CD4-positive, alpha-beta T cell (primary cell): ENCODE results near the gene DENND1B. TPM values are rescaled to one million over a fixed set of nuclear protein-coding genes. Genes with fewer than 3 reads are reported as not detected.

Experiments used
- ATAC-seq: fragments of 200-7000 bp; cut with Tn5 transposase; one replicate; pipeline ENCODE4 v1.10.0; 2022; ENCODE audit warnings: mild to moderate bottlenecking; ENCODE audit not compliant: poor library complexity
- CTCF ChIA-PET: fragments of 350-600 bp; sonication (Branson Sonifier 250); formaldehyde crosslinking; loops from one replicate; lab custom pipeline; 2021; ENCODE audit warnings: antibody characterized with exemption, inconsistent platforms; lab: Charles Lee
- POLR2A ChIA-PET: fragments of 350-600 bp; sonication (Branson Sonifier 250); formaldehyde crosslinking; loops from one replicate; lab custom pipeline; 2021; ENCODE audit warnings: antibody characterized with exemption, inconsistent platforms; lab: Charles Lee
- DNase-seq, 14 experiments: peaks; one replicate each; pipeline ENCODE4 v3.0.0-alpha.2; 2013 to 2020; ENCODE audit warnings: mixed read lengths in 2 of 14
- H3K27ac ChIP-seq, 2 donors: one replicate each; pipeline versions ENCODE4 v1.5.1 to v1.7.0; 2013; ENCODE audit warnings: low read length in 2 of 2, low read depth in 1 of 2, mild to moderate bottlenecking in 1 of 2
- H3K27me3 ChIP-seq, 2 experiments: 1 replicate in 1 of 2; 2 replicates in 1 of 2; pipeline versions ENCODE4 v1.6.1 to v1.7.0; 2013; ENCODE audit warnings: low read length in 2 of 2, control low read depth in 1 of 2, mild to moderate bottlenecking in 1 of 2, moderate library complexity in 1 of 2; ENCODE audit not compliant: insufficient read depth in 2 of 2, control insufficient read depth in 1 of 2
- H3K36me3 ChIP-seq: one replicate; pipeline ENCODE4 v1.6.1; 2013; ENCODE audit warnings: low read length, control low read depth; ENCODE audit not compliant: insufficient read depth
- H3K4me1 ChIP-seq: one replicate; pipeline ENCODE4 v1.6.1; 2013; ENCODE audit warnings: low read length, control low read depth; ENCODE audit not compliant: insufficient read depth
- H3K4me3 ChIP-seq: one replicate; pipeline ENCODE4 v1.5.1; 2013; ENCODE audit warnings: mild to moderate bottlenecking, low read length, moderate library complexity
- H3K9me3 ChIP-seq, 2 experiments: 1 replicate in 1 of 2; 2 replicates in 1 of 2; pipeline versions ENCODE4 v1.6.1 to v1.7.0; 2013; ENCODE audit warnings: low read length in 2 of 2, mild to moderate bottlenecking in 2 of 2, control low read depth in 1 of 2, moderate library complexity in 1 of 2; ENCODE audit not compliant: control insufficient read depth in 1 of 2, insufficient read depth in 1 of 2
- H3K27ac Mint-ChIP-seq: one replicate; pipeline ENCODE4 v1.8.0; 2020; ENCODE audit warnings: mixed read lengths
- H3K27me3 Mint-ChIP-seq: one replicate; pipeline ENCODE4 v1.8.0; 2021; ENCODE audit warnings: mixed read lengths
- H3K36me3 Mint-ChIP-seq: one replicate; pipeline ENCODE4 v1.8.0; 2021; ENCODE audit warnings: low read depth, mixed read lengths
- H3K4me1 Mint-ChIP-seq: one replicate; pipeline ENCODE4 v1.8.0; 2021; ENCODE audit warnings: low read depth, mixed read lengths
- H3K4me3 Mint-ChIP-seq: one replicate; pipeline ENCODE4 v1.8.0; 2020; ENCODE audit warnings: mild to moderate bottlenecking, mixed read lengths
- H3K9me3 Mint-ChIP-seq: one replicate; pipeline ENCODE4 v1.8.0; 2020; ENCODE audit warnings: mixed read lengths
- CTCF ChIP-seq: fragments of 200-600 bp; IDR thresholded peaks from one replicate; pipeline ENCODE4 v1.8.0; 2022; ENCODE audit warnings: antibody characterized with exemption, mild to moderate bottlenecking
- intact Hi-C, 2 experiments: fragments of 100-400 bp; cut with DNase I in 1 of 2; cut with micrococcal nuclease in 1 of 2; formaldehyde crosslinking; loops; one replicate each; pipeline versions ENCODE4 v1.15.1 to v1.9.0; 2023 to 2025; cut with DNase I, micrococcal nuclease
- total RNA-seq, 174 experiments: library from RNA in 2 of 174; stranded (reverse) in 2 of 174; gene quantifications; one replicate each; pipeline ENCODE4 v1.2.3 and lab custom pipeline; 2021 to 2026

Gene DENND1B
- total RNA-seq, 2 experiments from 2014 or later: 23.9 to 26.5 TPM

- ChIA-PET CTCF (interaction anchor here (0.6 kb wide), 1 partner anchor 111 kb away, joined by 3 read pairs; no protein-coding TSS in a partner anchor), POLR2A (no interaction called here)
- Histone ChIP-seq H3K36me3 (no peaks in the 10 kb centered on the region), H3K4me3 (no peak overlapping the region), H3K27ac (no peak overlapping the region), H3K9me3 (no peaks in the 10 kb centered on the region), H3K27me3 (no peaks in the 10 kb centered on the region), H3K4me1 (no peaks in the 10 kb centered on the region)
- Mint-ChIP-seq H3K4me3 (no peak overlapping the region), H3K9me3 (peaks cover 3% of the 10 kb centered on the region), H3K27me3 (no peaks in the 10 kb centered on the region), H3K4me1 (peaks cover 35% of the 10 kb centered on the region), H3K36me3 (peaks cover 11% of the 10 kb centered on the region), H3K27ac (no peak overlapping the region)
- no peak for DNase-seq
- TF ChIP-seq CTCF: no peak
- no peak for ATAC-seq
- intact Hi-C loops: no loop called here
Measured at GRCh38 chr1:197683280-197683679, 92.0 kb downstream of the DENND1B start.

DNA sequence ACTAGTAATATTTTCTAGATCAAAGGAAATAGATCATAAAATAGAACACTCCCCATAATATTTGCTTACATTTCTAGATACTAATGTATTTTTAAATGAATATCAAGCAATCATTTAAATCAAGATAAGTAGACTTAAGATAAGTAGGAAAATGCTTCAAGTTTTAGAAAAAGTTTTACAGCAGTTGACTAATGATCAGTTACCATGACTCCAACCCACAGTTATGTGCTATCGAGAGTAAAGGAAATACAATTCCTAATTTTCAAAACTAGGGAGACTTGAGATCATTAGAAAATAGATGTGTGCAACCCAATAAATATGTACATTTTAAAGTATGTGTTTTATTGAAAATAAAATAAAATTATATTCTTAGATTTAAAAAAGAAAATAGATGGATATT, 95.0 kb downstream of the DENND1B start:
- H3K36me3 Mint-ChIP-seq: no peaks in the 10 kb centered on the region

DNA sequence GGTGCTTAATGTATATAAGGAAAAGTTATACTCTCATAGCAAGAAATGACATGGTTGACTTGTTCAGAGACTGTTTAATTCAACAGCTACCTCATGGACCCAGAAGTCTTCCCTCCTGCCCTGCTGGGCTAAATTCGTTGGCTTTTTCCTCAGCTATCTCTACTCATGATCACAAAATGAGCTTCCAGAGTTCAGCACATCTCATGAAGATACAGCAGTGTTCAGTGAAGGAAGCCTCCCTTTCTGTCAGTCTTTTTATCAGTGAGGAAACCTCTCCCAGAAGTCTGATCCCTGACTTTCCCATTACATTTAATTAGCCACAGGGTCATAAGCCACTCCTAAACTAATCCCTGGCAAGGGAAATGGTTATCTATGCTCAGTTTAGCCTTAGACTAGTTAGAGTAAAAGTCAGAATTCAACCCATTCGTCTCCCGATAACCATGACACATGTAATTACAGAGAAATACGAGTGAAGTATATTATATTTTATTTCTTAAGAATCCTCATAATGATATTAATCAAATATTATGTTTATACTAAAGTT, 97.5 kb downstream of the DENND1B start:
- ATAC-seq (no peak), DNase-seq (no peak)
- H3K9me3 Mint-ChIP-seq: no peaks in the 10 kb centered on the region
- H3K4me3 Mint-ChIP-seq: no peak overlapping the region
- H3K9me3 ChIP-seq: no peaks in the 10 kb centered on the region
- H3K4me1 ChIP-seq: no peaks in the 10 kb centered on the region
- TF ChIP-seq CTCF: no peak
- no peak overlapping the region for H3K27ac Mint-ChIP-seq
- H3K4me1 Mint-ChIP-seq: peaks cover 47% of the 10 kb centered on the region
- no peak overlapping the region for H3K4me3 ChIP-seq
- H3K27me3 ChIP-seq: no peaks in the 10 kb centered on the region
- no peaks in the 10 kb centered on the region for H3K27me3 Mint-ChIP-seq
- no peak overlapping the region for H3K27ac ChIP-seq
- no peaks in the 10 kb centered on the region for H3K36me3 ChIP-seq
- intact Hi-C loops: no loop called here
- ChIA-PET POLR2A (no interaction called here), CTCF (interaction anchor here (0.9 kb wide), 1 partner anchor 13 kb away, joined by 3 read pairs; no protein-coding TSS in a partner anchor)
- H3K36me3 Mint-ChIP-seq: peaks cover 7% of the 10 kb centered on the region

More for the DNA sequence above, 95.0 kb downstream of the DENND1B start:
- intact Hi-C loops: no loop called here
- Histone ChIP-seq H3K9me3 (no peaks in the 10 kb centered on the region), H3K4me3 (no peak overlapping the region), H3K36me3 (no peaks in the 10 kb centered on the region), H3K4me1 (no peaks in the 10 kb centered on the region), H3K27ac (no peak overlapping the region), H3K27me3 (no peaks in the 10 kb centered on the region)
- ATAC-seq: no peak
- Mint-ChIP-seq H3K4me1 (peaks cover 45% of the 10 kb centered on the region), H3K9me3 (no peaks in the 10 kb centered on the region), H3K27ac (no peak overlapping the region), H3K27me3 (no peaks in the 10 kb centered on the region), H3K4me3 (no peak overlapping the region)
- no peak for TF ChIP-seq CTCF
- POLR2A ChIA-PET: no interaction called here
- no peak for DNase-seq
- CTCF ChIA-PET: no interaction called here
